ENCODE data around the gene CHMP6.
A peak's percentile ranks its signal among the peaks of the same experiment; 100 is the strongest.
"Not testable (repeated sequence)": the region's sequence is repeated elsewhere in the genome, so short reads cannot be mapped to it uniquely, and the experiment has no call there.

Gene CHMP6

GRCh38 chr17:81015136-81015535, 23.5 kb downstream of the CHMP6 start:
- FAIRE-seq: no peak

- FAIRE-seq: no peak
These were observed 24.9 kb downstream of the CHMP6 start for GRCh38 chr17:81016575-81016974.

- not testable (repeated sequence) for FAIRE-seq
These were observed 25.7 kb downstream of the CHMP6 start for GRCh38 chr17:81017330-81017729.

GRCh38 chr17:81018044-81018802, 26.6 kb downstream of the CHMP6 start:
- FAIRE-seq: peak; percentile 14

GRCh38 chr17:81019563-81020442, 28.2 kb downstream of the CHMP6 start:
- FAIRE-seq: no peak

- FAIRE-seq: no peak
These were observed 28.8 kb downstream of the CHMP6 start for GRCh38 chr17:81020443-81020766.

- FAIRE-seq: no peak
These were observed 29.3 kb downstream of the CHMP6 start for GRCh38 chr17:81020767-81021497.

GRCh38 chr17:81021531-81022343, 30.1 kb downstream of the CHMP6 start:
- FAIRE-seq: no peak

- FAIRE-seq: no peak
These were observed 30.7 kb downstream of the CHMP6 start for GRCh38 chr17:81022344-81022676.

- no peak for FAIRE-seq
These were observed 33.6 kb downstream of the CHMP6 start for GRCh38 chr17:81025065-81025740.

- no peak for FAIRE-seq
These were observed 34.1 kb downstream of the CHMP6 start for GRCh38 chr17:81025741-81026129.

GRCh38 chr17:81026266-81027036, 34.8 kb downstream of the CHMP6 start:
- FAIRE-seq: no peak

GRCh38 chr17:81027038-81027437, 35.4 kb downstream of the CHMP6 start:
- FAIRE-seq: no peak

GRCh38 chr17:81027591-81028505, 36.2 kb downstream of the CHMP6 start:
- FAIRE-seq: no peak

- no peak for FAIRE-seq
These were observed 36.8 kb downstream of the CHMP6 start for GRCh38 chr17:81028506-81028858.

- FAIRE-seq: no peak
These were observed 38.2 kb downstream of the CHMP6 start for GRCh38 chr17:81029859-81030258.

- not testable (repeated sequence) for FAIRE-seq
These were observed 38.7 kb downstream of the CHMP6 start for GRCh38 chr17:81030312-81030711.

- FAIRE-seq: no peak
These were observed 39.3 kb downstream of the CHMP6 start for GRCh38 chr17:81030741-81031565.
